Subcutaneous adipose tissue (tissue), 4 donors: ENCODE measurements around the gene DGKQ. TPM values are rescaled to one million over a fixed set of nuclear protein-coding genes. Genes with fewer than 3 reads are reported as not detected.

Experiments
- total RNA-seq, 4 donors: library from RNA; depleted of rRNA; stranded (reverse); fragments of >200 nt; gene quantifications; one replicate each; pipeline ENCODE4 v1.1.0, GENCODE V29; 2016
- TF ChIP-seq, protein P1 (sequence below): fragments of 450-650 bp; IDR thresholded peaks from one replicate; pipeline ENCODE4 v1.5.1; 2016; ENCODE audit warnings: low read depth, mild to moderate bottlenecking, control low read depth, antibody characterized with exemption, moderate library complexity

Gene DGKQ
- total RNA-seq, 4 donors from 2014 or later: 2.9 to 12.2 (median 5.5) TPM

DNA sequence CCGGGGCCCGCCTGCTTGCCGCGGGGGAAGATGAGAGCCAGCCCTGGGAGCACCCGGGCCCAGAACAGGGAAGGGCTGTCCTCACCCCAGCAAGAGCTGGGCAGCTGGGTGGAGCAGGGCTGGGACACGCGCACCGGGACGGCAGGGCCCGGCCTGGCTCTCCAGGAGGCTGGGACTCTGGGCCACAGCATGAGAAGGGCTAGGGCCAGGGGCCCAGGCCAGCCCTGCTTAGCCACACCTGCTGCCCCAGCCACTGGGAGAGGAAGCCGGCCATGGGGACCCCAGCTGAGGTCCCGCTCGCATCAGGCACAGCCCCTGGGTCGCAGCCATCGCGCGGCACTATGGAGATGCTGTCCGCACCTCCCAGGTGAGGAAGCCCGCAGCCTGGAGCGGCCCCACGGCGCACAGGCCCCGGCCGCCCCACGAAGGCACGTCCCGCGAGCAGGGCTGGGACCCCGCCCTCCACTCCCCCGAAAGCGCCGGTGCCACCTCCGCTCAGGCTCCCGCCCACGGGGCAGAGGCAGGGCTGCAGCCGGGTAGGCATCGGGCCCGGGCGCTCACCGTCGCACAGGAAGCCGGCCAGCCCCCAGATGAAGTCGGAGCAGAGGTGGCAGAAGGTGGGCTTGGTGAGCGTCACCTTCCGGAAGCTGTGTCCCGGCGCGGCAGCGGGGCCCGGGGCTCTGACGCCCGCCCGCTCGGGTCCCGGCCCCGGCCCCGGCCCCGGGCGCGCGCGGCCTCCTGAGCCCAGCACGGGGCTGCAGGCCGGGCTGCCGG, 531 bp downstream of the DGKQ start:
- TF ChIP-seq, protein P1, sequence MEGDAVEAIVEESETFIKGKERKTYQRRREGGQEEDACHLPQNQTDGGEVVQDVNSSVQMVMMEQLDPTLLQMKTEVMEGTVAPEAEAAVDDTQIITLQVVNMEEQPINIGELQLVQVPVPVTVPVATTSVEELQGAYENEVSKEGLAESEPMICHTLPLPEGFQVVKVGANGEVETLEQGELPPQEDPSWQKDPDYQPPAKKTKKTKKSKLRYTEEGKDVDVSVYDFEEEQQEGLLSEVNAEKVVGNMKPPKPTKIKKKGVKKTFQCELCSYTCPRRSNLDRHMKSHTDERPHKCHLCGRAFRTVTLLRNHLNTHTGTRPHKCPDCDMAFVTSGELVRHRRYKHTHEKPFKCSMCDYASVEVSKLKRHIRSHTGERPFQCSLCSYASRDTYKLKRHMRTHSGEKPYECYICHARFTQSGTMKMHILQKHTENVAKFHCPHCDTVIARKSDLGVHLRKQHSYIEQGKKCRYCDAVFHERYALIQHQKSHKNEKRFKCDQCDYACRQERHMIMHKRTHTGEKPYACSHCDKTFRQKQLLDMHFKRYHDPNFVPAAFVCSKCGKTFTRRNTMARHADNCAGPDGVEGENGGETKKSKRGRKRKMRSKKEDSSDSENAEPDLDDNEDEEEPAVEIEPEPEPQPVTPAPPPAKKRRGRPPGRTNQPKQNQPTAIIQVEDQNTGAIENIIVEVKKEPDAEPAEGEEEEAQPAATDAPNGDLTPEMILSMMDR: no peak

DNA sequence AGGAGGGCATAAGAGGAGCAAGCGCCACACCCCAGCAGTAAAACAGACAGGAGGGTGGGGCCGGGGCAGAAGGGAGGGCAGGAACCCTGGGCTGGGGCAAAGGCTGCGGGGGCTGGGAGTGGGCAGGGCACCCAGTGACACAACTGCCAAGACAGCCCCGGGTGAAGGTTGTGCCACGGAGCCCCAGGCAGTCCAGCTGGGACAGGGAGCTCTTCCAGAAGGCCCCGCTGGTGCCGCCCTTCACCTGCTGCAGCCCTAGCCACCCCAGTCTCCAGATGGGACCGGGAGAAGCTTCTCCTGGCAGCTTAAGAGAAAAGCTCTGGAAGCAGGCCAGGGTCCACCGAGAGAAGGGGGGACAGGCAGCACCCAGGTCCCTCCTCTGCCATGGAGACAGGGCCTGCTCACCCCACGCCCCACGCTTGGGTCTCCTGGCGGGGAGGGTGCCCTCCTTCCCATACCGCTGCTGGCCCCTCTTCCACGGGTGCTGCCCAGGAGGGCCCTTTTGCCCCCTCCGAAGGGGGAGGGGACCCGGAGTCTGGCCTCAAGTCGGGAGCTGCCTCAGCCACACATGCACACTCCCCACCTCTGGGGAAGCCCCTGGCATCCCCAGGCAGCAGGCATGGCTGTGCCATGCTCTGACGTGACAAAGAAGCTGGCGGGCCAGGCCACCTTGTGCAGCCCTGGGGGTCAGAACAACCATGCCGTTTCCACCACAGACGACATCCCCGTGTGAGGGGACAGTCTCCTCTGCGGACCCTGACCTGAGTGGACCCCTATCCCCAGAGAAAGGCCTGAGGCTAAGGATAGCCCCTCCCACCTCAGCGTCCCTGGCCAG, 1.5 kb downstream of the DGKQ start:
- TF ChIP-seq, protein P1: no peak

DNA sequence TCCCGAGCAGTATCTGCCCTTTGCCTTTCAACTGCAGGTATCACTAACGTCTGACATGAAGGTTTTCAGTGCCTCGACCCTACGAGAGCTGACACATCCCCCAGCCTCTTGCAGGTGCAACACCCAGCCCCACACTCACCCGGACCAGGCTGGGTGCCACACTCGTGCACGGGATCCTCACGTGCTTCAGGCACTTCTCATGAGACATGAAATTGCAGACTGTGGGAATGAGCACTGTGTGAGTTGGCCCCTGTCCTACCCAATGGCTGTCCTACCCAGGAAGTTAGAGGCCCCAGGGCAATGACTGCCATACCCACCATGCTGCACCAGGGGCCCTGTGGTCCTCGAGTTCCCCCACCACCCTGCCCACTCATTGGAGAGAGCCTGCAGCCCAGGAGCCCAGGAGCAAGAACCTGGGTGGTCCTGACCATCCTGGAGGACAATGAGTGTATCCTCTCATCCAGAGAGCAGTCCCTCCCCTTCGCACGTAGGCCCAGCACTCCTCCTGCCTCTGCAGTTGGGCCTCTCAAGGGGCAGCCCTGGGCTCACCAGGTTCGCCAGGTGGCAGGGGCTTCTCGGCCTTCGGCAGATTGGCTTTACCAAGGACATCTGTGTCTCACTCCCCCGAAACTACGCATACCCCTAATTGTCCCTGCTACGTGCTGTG, 2.4 kb downstream of the DGKQ start:
- TF ChIP-seq, protein P1: no peak

GRCh38 chr4:970046-970745, 3.2 kb downstream of the DGKQ start:
- TF ChIP-seq, protein P1: no peak

DNA sequence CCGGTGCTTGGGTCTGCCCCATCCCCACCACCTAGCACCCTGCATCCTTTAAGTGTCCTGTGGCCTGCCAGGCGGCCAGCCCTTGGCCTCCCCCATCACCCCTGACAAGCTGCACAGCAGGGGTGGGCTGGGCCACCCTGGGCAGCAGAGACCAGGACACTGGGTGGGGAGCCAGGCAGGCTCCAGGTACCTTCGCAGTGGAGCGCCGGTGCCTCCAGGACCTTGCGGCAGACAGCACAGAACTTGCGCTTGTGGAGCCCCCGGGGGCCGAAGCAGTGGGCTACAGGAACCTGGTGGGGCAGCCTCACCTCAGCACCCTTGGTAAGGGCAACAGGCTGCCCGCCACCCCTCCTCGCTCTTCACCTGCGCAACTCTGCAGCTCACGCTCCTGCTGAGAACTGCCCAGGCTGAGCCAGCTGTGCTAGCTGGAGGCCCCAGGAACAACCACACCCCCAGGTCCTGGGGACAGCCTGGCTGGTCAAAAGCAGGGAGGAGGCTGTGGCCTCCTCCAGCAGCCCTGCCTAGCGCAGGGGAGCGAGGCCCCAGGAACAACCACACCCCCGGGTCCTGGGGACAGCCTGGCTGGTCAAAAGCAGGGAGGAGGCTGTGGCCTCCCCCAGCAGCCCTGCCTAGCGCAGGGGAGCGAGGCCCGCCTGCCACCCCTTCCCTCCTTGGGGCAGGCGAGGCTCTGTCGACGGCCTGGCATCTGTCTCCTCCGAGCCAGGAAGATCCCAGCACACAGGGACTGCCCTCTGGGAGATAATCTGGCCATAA, 4.6 kb downstream of the DGKQ start:
- TF ChIP-seq, protein P1: no peak

GRCh38 chr4:968221-968620, 5.1 kb downstream of the DGKQ start:
- TF ChIP-seq, protein P1: no peak
